Suppressor macrophage treated with lipopolysaccharide for 4 hours (primary cell): Measurements from ENCODE around the gene TRPM3.

Experiments used
- DNase-seq: peaks from one replicate; pipeline ENCODE4 v3.0.0-alpha.2; 2020

The TRPM3 gene

GRCh38 chr9:70813141-70813540 lies 308.3 kb downstream of the TRPM3 start:
- no peak for DNase-seq

GRCh38 chr9:70811638-70812037 lies 309.8 kb downstream of the TRPM3 start:
- DNase-seq: peak; percentile 48

GRCh38 chr9:70806875-70807274 lies 314.5 kb downstream of the TRPM3 start:
- no peak for DNase-seq

GRCh38 chr9:70805949-70806348 lies 315.5 kb downstream of the TRPM3 start:
- DNase-seq: no peak

- no peak for DNase-seq
Observed at GRCh38 chr9:70802758-70803436, 318.5 kb downstream of the TRPM3 start.

GRCh38 chr9:70802206-70802605 lies 319.2 kb downstream of the TRPM3 start:
- no peak for DNase-seq

- DNase-seq: no peak
Observed at GRCh38 chr9:70801181-70801829, 320.1 kb downstream of the TRPM3 start.

- no peak for DNase-seq
Observed at GRCh38 chr9:70798018-70798417, 323.4 kb downstream of the TRPM3 start.

- no peak for DNase-seq
Observed at GRCh38 chr9:70795841-70796240, 325.6 kb downstream of the TRPM3 start.

GRCh38 chr9:70792796-70793195 lies 328.6 kb downstream of the TRPM3 start:
- no peak for DNase-seq

- no peak for DNase-seq
Observed at GRCh38 chr9:70791936-70792335, 329.5 kb downstream of the TRPM3 start.

GRCh38 chr9:70789086-70789485 lies 332.3 kb downstream of the TRPM3 start:
- no peak for DNase-seq

- no peak for DNase-seq
Observed at GRCh38 chr9:70784456-70784855, 337.0 kb downstream of the TRPM3 start.

GRCh38 chr9:70778568-70778967 lies 342.9 kb downstream of the TRPM3 start:
- no peak for DNase-seq

- no peak for DNase-seq
Observed at GRCh38 chr9:70773579-70773978, 347.8 kb downstream of the TRPM3 start.

- no peak for DNase-seq
Observed at GRCh38 chr9:70772601-70773000, 348.8 kb downstream of the TRPM3 start.

- DNase-seq: no peak
Observed at GRCh38 chr9:70765946-70766345, 355.5 kb downstream of the TRPM3 start.

- DNase-seq: no peak
Observed at GRCh38 chr9:70761139-70761670, 360.2 kb downstream of the TRPM3 start.

- DNase-seq: no peak
Observed at GRCh38 chr9:70760228-70760627, 361.2 kb downstream of the TRPM3 start.

GRCh38 chr9:70753311-70753710 lies 368.1 kb downstream of the TRPM3 start:
- no peak for DNase-seq

- no peak for DNase-seq
Observed at GRCh38 chr9:70749066-70749465, 372.4 kb downstream of the TRPM3 start.

- no peak for DNase-seq
Observed at GRCh38 chr9:70747261-70747718, 374.1 kb downstream of the TRPM3 start.

- no peak for DNase-seq
Observed at GRCh38 chr9:70746760-70747159, 374.7 kb downstream of the TRPM3 start.

GRCh38 chr9:70746316-70746715 lies 375.1 kb downstream of the TRPM3 start:
- DNase-seq: no peak
